Glutamatergic neuron (in vitro differentiated cells): Measurements from ENCODE around the gene SYT2. TPM values are rescaled to one million over a fixed set of nuclear protein-coding genes. Genes with fewer than 3 reads are reported as not detected.

ENCODE experiments used
- DNase-seq: peaks from one replicate; pipeline ENCODE4 v3.0.0; 2022
- H3K27ac Mint-ChIP-seq: one replicate; pipeline ENCODE4 v1.8.0; 2020; ENCODE audit warnings: mild to moderate bottlenecking, mixed read lengths, inconsistent platforms; ENCODE audit not compliant: unreplicated experiment
- H3K27me3 Mint-ChIP-seq: one replicate; pipeline ENCODE4 v1.8.0; 2020; ENCODE audit warnings: mild to moderate bottlenecking, moderate library complexity, mixed read lengths, inconsistent platforms; ENCODE audit not compliant: unreplicated experiment
- H3K36me3 Mint-ChIP-seq: one replicate; pipeline ENCODE4 v1.8.0; 2020; ENCODE audit warnings: mild to moderate bottlenecking, mixed read lengths, inconsistent platforms; ENCODE audit not compliant: unreplicated experiment
- H3K4me1 Mint-ChIP-seq: one replicate; pipeline ENCODE4 v1.8.0; 2020; ENCODE audit warnings: mild to moderate bottlenecking, low read depth, mixed read lengths, inconsistent platforms; ENCODE audit not compliant: unreplicated experiment
- H3K4me3 Mint-ChIP-seq: one replicate; pipeline ENCODE4 v1.8.0; 2020; ENCODE audit warnings: mild to moderate bottlenecking, mixed read lengths, inconsistent platforms; ENCODE audit not compliant: unreplicated experiment
- H3K9me3 Mint-ChIP-seq: one replicate; pipeline ENCODE4 v1.8.0; 2020; ENCODE audit warnings: mild to moderate bottlenecking, moderate library complexity, mixed read lengths, inconsistent platforms; ENCODE audit not compliant: unreplicated experiment
- total RNA-seq: library from RNA; stranded (reverse); fragmentation: NEBNext Ultra II Directional; extraction: Animal tissue kit (Norgen Biotek cat#: 25700); gene quantifications from one replicate; pipeline ENCODE4 v1.2.1, GENCODE V29; 2021; ENCODE audit not compliant: unreplicated experiment
- TF ChIP-seq, protein P1 (sequence below): fragments of 200-600 bp; sonication (generic); IDR thresholded peaks from one replicate; pipeline ENCODE4 v1.5.0; 2021; ENCODE audit not compliant: partially characterized antibody, unreplicated experiment

SYT2 gene
- total RNA-seq, 1 donor from 2014 or later, result 2.6 TPM

- Mint-ChIP-seq H3K4me3 (no peak overlapping the region), H3K9me3 (peaks cover 8% of the 10 kb centered on the region), H3K4me1 (peaks cover 8% of the 10 kb centered on the region), H3K27ac (no peak overlapping the region), H3K36me3 (peaks cover 5% of the 10 kb centered on the region), H3K27me3 (peaks cover 3% of the 10 kb centered on the region)
- DNase-seq, result no peak
- TF ChIP-seq, protein P1, sequence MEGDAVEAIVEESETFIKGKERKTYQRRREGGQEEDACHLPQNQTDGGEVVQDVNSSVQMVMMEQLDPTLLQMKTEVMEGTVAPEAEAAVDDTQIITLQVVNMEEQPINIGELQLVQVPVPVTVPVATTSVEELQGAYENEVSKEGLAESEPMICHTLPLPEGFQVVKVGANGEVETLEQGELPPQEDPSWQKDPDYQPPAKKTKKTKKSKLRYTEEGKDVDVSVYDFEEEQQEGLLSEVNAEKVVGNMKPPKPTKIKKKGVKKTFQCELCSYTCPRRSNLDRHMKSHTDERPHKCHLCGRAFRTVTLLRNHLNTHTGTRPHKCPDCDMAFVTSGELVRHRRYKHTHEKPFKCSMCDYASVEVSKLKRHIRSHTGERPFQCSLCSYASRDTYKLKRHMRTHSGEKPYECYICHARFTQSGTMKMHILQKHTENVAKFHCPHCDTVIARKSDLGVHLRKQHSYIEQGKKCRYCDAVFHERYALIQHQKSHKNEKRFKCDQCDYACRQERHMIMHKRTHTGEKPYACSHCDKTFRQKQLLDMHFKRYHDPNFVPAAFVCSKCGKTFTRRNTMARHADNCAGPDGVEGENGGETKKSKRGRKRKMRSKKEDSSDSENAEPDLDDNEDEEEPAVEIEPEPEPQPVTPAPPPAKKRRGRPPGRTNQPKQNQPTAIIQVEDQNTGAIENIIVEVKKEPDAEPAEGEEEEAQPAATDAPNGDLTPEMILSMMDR, result no peak
Observed at GRCh38 chr1:202671399-202671798, 38.9 kb downstream of the SYT2 start.

- no peaks in the 10 kb centered on the region for H3K36me3 Mint-ChIP-seq
- H3K9me3 Mint-ChIP-seq, result peaks cover 3% of the 10 kb centered on the region
- peaks cover 7% of the 10 kb centered on the region for H3K27me3 Mint-ChIP-seq
- H3K4me1 Mint-ChIP-seq, result peaks cover 12% of the 10 kb centered on the region
- TF ChIP-seq, protein P1, result no peak
- DNase-seq, result no peak
- H3K27ac Mint-ChIP-seq, result no peak overlapping the region
- H3K4me3 Mint-ChIP-seq, result no peak overlapping the region
Observed at GRCh38 chr1:202665417-202665816, 44.8 kb downstream of the SYT2 start.

DNA sequence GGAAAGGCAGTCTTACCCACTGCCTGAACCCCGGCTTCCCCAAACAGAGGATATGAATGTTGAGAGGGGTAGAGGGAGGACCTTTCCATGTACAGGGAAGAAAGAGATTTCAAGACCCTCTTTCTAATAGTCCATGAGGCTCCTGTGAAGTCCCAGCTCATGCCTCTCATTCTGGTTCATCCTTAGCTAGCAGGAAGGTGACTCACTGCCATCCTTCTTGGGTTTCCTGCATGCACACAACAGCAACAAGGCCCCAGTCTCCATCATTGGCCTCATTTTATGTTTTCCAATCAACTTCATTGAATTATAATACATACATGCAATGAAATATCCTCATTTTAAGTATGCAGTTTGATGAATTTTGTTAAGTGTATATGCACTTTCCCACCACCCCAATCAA lies 46.2 kb downstream of the SYT2 start:
- Mint-ChIP-seq H3K27ac (no peak overlapping the region), H3K36me3 (no peaks in the 10 kb centered on the region)
- TF ChIP-seq, protein P1, result no peak

DNA sequence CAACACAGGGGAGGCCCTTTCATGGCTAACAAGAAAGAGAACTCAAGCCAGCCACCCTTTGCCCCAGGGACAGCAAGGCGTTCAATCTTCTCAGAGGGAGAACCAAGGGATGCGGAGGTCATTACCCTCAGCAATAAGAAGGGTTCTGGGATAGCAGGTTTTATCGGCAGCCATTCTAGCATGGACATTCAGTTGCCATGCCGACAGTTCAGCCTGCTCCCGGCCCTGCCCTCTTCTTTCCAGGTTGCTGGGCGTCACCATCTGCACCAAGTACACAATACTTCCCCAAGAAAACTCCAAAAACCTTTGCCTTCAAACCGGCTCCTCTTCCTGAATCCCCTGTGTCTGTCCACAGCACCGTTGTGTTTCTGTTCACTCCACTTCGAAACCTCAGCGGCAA lies 47.1 kb downstream of the SYT2 start:
- H3K4me3 Mint-ChIP-seq, result no peak overlapping the region
- no peaks in the 10 kb centered on the region for H3K36me3 Mint-ChIP-seq
- H3K4me1 Mint-ChIP-seq, result peaks cover 25% of the 10 kb centered on the region
- peaks cover 7% of the 10 kb centered on the region for H3K27me3 Mint-ChIP-seq
- TF ChIP-seq, protein P1, result no peak
- no peak for DNase-seq
- no peaks in the 10 kb centered on the region for H3K9me3 Mint-ChIP-seq
- no peak overlapping the region for H3K27ac Mint-ChIP-seq

More for the DNA sequence above, 46.2 kb downstream of the SYT2 start:
- Mint-ChIP-seq H3K27me3 (peaks cover 7% of the 10 kb centered on the region), H3K4me1 (peaks cover 20% of the 10 kb centered on the region), H3K9me3 (no peaks in the 10 kb centered on the region), H3K4me3 (no peak overlapping the region)
- no peak for DNase-seq

DNA sequence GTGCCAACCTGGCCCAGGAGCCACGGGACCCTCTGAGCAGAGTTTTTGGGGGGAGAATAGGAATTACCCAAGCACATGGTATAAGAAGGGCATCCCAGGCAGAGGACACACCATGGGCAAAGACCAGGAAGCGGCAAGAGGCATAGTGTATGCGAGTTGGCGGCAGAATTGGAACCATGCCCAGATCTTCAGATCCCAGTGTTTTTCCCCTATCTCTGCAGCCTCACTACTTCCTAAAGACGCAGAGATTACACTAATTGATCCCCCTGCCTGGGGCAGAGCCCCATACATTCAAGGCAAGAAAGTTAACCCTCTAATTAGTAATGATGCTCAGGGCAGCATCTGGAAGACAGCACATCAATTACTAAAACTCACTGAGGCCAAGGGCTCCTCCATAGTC lies 48.2 kb downstream of the SYT2 start:
- Mint-ChIP-seq H3K9me3 (no peaks in the 10 kb centered on the region), H3K36me3 (no peaks in the 10 kb centered on the region), H3K27ac (peak overlapping the region; percentile 12), H3K4me1 (peaks cover 24% of the 10 kb centered on the region), H3K4me3 (no peak overlapping the region), H3K27me3 (peaks cover 4% of the 10 kb centered on the region)
- no peak for DNase-seq
- TF ChIP-seq, protein P1, result no peak
